LHCN-M2 (cell line): ENCODE data around the gene ERAL1. TPM values are rescaled to one million over a fixed set of nuclear protein-coding genes. Genes with fewer than 3 reads are reported as not detected.
"Not testable (repeated sequence)": the region's sequence is repeated elsewhere in the genome, so short reads cannot be mapped to it uniquely, and the experiment has no call there.

ENCODE experiments used
- DNase-seq: peaks from one replicate; pipeline ENCODE4 v3.0.0-alpha.2; 2012; ENCODE audit warnings: low read depth
- total RNA-seq: library from RNA; depleted of rRNA; stranded (reverse); fragments of >200 nt; gene quantifications from 2 replicates; pipeline ENCODE4 v1.2.3, GENCODE V29; 2014; rRNA removed

Gene ERAL1
- total RNA-seq, 1 experiment from 2014 or later = 41.3 TPM

DNA sequence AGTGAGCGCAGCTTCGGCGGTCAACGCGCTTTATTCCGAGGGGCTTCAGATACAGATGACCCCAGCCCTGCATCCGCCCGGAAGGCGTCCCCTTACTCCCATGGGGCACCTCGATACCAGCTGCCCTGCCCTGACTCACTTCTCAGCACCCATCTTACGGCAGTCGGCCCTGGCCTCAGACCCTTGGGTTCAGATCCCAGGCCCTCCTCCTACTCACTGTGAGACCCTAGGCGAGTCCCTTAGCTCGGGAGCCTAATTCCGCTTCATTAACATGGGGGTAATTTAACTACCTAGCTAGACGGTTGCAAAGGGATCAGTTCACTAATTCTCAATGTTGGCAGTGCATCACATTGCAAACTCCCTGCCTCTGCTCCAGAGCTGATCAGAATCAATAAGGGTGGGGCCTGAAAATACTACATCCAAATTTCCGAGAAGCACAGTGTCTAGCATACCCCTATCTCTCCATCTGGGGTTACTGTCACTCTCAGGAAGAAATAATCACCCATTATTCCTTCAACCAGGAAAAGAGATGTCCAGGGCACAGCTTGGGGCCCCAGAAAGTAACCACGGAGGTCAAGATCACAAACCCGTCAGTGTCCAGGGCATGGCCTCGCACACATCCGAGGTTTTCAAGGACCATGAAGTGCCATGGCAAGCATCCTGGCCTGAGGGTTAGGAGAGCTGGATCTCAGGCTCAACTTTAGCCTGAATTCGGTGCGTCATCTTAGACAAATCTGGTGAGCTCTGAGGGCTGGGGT lies 43.1 kb downstream of the ERAL1 start:
- peak; percentile 13 for DNase-seq

DNA sequence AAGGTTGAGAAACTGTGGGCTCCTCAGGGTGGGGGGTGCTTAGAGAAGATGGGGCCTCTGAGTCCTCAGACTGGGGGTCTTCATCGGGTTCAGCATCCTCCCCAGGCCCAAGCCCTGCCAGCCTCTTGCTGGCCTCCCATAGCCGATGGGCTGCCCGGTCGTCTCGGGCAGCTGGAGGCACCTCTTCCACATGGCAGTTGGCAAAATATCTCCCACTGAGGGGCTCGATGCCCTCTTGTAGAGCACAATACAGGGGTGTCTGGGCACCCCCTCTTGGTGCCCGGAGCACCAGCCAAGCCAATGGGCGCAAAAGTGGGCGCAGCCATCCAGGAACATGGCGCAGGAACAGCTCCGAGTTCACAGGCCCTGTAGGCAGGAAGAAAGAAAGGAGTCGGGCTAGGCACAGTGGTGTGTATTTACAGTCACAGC lies 43.7 kb downstream of the ERAL1 start:
- DNase-seq = no peak

DNA sequence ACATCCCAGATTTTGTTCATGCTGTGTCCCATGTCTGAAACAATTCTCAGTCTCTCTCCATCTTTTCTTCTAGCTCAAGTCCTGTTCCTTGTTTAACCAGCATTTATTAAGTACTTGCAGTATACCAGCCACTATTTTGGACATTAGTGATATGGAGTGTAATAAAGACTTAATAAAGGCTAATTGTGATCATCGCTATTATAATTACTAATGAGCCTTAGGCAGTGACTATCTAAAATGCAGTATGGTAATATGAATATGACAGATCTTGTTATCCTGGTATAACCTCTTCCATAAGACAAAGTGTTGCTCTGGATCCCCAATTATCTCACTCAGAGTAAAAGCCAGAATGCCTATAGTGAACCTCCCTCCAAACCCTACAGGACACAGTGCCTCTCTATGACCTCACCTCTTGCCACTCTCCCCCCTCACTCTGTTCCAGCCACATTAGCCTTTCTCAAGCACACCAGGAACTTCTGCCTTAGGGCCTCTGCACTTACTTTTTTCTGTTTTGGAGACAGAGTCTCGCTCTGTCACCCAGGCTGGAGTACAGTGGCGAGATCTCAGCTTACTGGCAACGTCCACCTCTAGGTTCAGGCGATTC lies 44.5 kb downstream of the ERAL1 start:
- DNase-seq = no peak

DNA sequence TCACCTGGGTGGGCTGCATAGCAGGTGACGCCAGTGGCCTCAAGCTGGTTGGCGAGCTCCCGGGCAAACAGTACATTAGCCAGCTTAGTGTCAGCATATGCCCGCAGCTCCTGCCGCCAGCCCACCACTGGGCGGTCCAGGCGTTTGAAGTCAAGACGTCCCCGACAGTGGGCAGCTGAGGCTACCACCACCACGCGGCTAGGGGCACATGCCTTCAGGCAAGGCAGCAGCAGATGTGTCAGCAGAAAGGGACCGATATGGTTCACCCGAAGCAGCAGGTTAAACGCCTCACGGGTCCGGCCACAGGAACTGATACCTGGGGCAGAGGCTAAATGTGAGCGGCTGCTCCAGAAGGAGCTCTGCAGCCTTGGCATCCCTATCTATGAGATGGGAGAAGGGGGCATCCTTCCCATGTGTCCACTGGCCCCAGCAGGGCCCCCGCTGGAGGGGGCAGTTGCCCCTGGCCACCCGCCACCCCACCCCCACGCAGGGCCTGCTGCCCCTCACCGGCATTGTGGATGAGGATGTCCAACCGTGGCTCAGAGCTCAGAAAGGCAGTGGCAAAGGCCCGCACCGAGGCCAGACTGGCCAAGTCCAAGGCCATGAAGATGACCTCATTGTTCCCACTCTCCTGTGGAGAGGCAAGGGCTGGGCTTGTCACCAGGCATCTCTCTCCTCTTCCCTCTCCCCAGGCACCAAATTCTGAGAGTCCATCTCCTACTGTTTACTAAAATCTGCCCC lies 46.3 kb downstream of the ERAL1 start:
- DNase-seq = no peak

DNA sequence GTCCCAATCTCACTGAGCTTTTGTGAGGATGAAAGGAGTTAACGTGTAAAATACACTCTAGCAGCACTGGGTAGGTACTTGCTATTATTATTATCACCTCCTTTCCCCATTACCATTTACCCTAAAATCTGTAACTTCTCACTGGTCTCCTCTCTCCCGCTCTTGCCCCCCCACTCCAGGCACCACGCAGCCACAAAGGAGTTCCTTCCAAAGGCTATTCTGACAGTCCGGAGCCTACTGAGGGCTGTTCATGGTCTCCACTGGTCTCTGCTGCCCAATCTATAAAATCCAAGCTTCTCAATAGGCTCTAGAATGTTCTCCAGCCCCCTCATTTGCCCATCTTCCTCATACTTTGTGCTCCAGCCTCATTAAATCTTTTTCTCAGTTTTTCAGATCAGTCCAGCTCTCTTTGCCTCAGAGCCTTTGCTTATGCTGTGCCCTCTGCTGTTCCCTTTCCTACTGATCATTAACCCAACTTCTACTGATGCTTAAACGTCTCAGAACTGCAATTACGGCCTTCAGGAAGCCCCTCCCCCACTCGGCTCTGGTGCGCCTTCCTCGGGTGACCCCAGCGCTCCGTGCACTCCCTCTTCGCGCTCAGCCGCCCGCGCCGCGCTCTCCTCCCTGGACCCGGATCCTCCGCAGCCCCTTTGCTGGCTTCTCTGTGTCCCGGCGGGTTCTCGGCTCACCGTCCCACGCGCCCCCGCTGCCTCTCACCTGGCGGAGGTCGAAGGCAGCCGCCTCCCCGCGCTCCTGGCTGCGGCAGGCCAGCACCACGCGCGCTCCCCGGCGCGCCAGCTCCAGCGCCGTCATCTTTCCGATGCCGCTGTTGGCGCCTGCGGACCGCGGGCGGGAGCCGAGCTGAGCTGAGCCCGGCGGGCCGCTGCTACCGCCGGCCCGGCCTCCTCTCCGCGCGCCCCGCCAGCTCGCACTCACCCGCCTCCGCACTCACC lies 47.3 kb downstream of the ERAL1 start:
- DNase-seq = peak; percentile 22

DNA sequence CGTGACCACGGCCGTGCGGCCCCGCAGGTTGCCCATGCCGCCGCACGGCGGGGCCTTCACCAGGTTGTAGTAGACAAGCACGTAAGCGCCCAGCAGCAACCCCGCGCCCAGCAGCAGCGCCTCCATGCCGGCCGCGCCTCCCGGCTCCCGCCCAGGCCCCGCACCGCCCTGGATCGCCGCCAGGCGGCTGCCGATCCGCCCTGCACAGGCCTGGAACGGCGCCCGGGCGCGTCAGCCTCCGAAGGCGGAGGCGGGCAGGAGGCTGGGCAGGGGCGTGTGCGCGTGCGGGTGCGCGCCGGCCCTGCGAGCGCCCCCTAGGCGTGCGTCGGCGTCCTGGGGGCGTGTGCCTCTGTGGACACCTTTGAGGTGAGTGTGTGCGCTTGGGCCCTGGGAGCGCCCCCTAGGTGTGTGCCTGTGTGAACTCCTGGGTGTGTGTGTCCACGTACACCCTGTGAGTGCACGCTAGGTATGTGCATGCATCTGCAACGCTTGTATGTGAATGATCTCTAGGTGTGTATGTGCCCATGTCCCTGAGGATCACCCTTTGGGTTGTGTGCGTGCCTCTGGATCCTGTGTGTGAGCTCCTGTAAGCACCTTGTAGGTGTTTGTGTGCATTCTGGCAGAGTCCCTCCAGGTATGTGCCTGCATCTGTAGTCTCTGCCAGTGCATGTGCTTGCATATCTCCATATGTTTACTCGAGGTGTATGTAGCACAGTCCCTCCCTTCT lies 48.2 kb downstream of the ERAL1 start, which contains the start of gene DHRS13:
DHRS13 (minus strand) TSS at position 261 of the 727 bp plus-strand sequence; CDS start at position 126, 135 bp downstream.
- DNase-seq = peak; percentile 77

DNA sequence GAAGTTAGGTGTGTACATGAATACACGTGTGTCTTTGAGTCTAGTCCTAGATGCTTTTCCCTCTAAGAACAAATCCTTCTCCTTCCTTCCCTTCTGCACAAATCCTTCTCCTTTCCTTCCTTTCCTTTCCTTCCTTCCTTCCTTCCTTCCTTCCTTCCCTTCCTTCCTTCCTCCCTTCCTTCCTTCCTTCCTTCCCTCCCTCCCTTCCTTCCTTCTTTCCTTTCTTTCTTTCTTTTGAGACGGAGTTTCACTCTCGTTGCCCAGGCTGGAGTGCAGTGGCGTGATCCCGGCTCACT lies 48.7 kb downstream of the ERAL1 start:
- DNase-seq = not testable (repeated sequence)

DNA sequence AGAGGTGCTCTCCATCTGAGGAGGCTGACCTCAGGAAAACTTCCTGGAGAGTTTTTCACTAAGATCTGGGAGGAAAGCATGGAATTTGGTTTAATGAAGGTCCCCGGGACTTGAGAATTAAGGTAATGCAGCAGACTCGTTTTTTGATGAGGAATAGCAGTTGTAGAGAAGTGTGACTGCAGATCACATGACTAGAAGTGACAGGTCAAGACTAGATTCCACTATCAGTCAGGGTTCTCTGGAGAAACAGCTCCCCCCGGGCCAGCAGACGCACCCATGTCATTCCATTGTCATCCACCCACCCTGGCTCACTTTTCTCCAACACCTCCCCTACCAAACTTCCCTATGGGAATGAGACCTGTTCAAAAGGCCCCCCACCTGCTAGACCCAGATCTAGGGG lies 50.0 kb downstream of the ERAL1 start:
- DNase-seq = no peak

DNA sequence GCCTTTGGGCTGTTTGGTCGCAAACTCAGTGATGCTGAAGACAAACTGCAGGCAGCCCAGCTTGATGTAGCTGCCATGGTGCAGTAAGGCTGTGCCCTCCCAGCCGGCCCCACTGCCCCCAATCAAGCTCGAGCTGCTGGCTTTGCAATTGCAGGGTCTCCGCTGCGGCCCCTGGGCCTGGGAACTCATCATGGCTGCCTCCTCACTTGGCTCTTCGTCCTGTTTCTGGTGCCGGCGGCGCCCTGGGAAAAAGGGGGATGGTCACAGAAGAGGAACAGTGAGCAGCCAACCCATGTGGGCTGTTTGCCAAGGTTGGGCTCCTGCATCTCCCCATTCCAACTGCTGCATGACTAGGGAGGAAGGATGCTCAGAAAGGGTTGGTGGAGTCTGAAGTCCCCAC lies 51.5 kb downstream of the ERAL1 start:
- DNase-seq = no peak

DNA sequence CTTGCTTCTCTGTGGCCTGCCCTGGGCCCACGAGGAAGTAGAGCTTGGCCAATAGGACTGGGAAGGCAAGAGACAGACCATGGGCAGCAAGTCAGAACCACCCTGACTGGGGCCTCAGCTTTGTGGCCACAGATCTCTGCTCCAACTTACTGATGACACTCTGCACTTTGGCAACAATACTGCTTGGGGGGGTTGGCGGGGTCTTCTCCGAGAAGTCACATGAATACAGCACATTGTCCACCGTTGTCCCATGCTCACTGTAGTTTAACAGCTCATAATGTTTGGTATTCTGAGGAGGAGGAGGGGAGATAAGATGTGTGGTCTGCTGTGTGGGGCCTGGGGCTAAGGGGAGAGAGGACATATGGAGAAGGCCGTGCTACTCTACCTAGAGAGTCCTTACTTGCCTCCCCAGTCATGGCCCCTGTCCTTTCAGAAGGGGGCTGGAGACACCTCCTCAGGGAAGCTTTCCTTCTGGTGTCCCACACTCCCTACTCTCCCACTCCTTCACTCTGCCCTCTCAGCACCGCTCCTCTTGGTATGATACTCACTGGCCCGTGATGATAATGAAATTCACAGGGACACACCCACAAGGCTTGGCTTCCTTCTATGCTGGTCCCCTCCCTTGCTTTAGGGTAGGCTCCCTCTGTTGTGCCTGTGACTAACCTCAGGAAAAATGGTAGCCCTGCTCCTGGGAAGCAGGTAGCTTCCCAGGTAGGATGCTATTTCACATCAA lies 52.1 kb downstream of the ERAL1 start:
- DNase-seq = no peak

DNA sequence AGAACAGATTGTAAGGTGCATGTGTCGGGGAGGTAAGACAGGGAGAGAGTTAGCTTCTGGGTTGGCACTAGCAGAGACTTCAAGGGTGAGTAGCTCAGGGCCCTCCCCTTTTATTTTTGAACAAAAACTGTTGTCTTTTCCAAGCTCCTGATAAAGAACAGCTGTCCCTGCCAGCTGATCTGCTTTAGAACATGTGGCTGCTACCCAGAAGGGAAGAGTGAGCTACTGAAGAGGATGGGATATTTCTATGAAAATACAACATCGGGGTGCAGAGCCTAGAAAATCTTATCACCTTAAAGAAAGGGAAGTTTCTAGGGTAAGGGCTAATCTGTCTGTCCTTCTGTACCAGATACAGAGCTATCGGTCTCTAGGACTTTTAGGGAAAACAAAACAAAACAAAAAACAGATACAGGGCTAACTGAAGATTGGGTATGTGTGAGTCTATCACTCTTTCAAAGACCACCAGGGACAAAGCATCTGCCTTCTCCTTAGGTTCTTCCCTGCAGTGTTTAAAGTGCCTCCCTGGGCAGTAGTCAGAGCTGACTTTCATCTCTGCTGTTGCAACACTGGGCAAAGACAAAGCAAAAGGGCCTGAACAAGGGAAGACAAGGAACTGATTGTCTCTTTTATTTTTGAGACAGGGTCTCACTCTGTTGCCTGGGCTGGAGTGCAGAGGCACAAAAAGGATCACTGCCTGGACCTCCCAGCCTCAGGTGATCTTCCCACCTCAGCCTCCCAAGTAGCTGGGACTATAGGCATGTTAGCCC lies 53.1 kb downstream of the ERAL1 start:
- DNase-seq = peak; percentile 55

DNA sequence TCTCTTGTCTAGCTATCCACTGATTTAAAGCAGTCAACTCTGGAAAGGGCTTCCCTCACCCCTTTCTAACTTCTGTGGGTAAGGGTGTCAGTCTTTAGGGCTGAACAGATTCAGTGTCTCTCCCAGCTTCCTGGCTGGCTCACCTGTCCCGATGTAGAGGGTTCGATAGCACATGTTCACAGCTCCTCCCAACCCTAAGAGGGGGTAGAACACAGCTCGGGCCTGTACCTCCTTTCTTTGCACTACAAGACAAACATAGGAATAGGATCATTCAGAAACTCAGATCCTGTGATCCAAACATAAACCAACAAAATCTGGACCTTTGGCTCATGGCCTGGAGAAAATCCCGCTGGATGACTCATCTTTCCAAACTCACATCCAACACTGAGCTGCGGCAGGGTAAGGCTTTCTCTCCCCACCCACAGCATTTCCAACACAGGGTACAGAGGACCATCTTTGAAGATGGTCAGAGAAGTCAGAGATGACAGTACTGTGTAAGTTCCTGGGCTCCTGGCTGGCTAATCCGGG lies 53.9 kb downstream of the ERAL1 start:
- DNase-seq = peak; percentile 73

DNA sequence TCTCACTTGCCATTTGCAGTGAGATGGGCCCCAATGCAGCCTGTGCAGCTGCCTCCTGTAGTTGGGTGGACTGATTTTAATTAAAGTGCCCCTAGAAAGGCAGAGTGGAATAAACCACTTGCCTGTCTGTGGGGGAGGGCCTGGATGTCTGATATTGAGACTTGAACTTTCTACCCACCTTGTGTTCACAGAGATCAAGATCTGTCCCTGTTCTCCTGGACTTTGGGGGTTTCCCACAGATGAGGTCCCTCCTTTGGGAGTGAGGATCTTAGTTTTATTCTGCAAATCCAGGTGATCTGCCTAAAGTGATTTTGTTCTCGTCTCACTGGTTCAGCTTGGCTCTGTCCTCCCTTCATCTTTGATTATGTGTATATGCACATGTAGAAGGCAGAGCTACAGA lies 55.7 kb downstream of the ERAL1 start:
- no peak for DNase-seq

Other genes starting within 250 kb of the ERAL1 start
- 3.5 and 6.1 TPM in 2 replicates for gene RSKR, start 240.8 kb upstream of the ERAL1 start, total RNA-seq
- gene BLTP2, start 209.9 kb upstream of the ERAL1 start, total RNA-seq = 119 and 139 TPM in 2 replicates
- gene SDF2, start 193.1 kb upstream of the ERAL1 start, total RNA-seq = 47.5 and 47.6 TPM in 2 replicates
- 31.8 and 39.8 TPM in 2 replicates for gene SUPT6H, start 192.8 kb upstream of the ERAL1 start, total RNA-seq
- 1.2 and 2.4 TPM in 2 replicates for gene PROCA1, start 143.1 kb upstream of the ERAL1 start, total RNA-seq
- 396 and 449 TPM in 2 replicates for gene RAB34, start 137.1 kb upstream of the ERAL1 start, total RNA-seq
- gene RPL23A, start 135.0 kb upstream of the ERAL1 start, total RNA-seq = 312 and 418 TPM in 2 replicates
- 9.2 and 9.9 TPM in 2 replicates for gene TLCD1, start 128.8 kb upstream of the ERAL1 start, total RNA-seq
- gene NEK8, start 126.2 kb upstream of the ERAL1 start, total RNA-seq = 2.2 and 3.4 TPM in 2 replicates
- 37.4 and 57.5 TPM in 2 replicates for gene TRAF4, start 111.0 kb upstream of the ERAL1 start, total RNA-seq
- gene FAM222B, start 12.2 kb upstream of the ERAL1 start, total RNA-seq = 16.2 and 18.0 TPM in 2 replicates
- gene FLOT2, start 42.7 kb downstream of the ERAL1 start, total RNA-seq = 23.7 and 31.6 TPM in 2 replicates
- 4.6 and 5.2 TPM in 2 replicates for gene DHRS13, start 48.1 kb downstream of the ERAL1 start, total RNA-seq
- gene PHF12, start 96.5 kb downstream of the ERAL1 start, total RNA-seq = 28.2 and 29.0 TPM in 2 replicates
- gene SEZ6, start 151.0 kb downstream of the ERAL1 start, total RNA-seq = not detected in 2 replicates
- 0.38 and 1.7 TPM in 2 replicates for gene PIPOX, start 188.1 kb downstream of the ERAL1 start, total RNA-seq